Measurements from ENCODE around the gene TLE7.

The TLE7 gene

GRCh38 chr16:71448274-71448866 is 6.5 kb upstream of the TLE7 start:
- no peak for DNase-seq

GRCh38 chr16:71443714-71444113 is 1.9 kb upstream of the TLE7 start:
- DNase-seq: no peak

GRCh38 chr16:71441348-71442050 is 355 bp downstream of the TLE7 start:
- no peak for DNase-seq

- no peak for DNase-seq
These were observed 1.0 kb downstream of the TLE7 start for GRCh38 chr16:71440669-71441347.

- no peak for DNase-seq
These were observed 2.3 kb downstream of the TLE7 start for GRCh38 chr16:71439523-71439922.

- DNase-seq: no peak
These were observed 5.4 kb downstream of the TLE7 start for GRCh38 chr16:71436473-71436872.

- DNase-seq: no peak
These were observed 8.9 kb downstream of the TLE7 start for GRCh38 chr16:71432906-71433305.

- no peak for DNase-seq
These were observed 9.9 kb downstream of the TLE7 start for GRCh38 chr16:71431991-71432390.

- no peak for DNase-seq
These were observed 10.7 kb downstream of the TLE7 start for GRCh38 chr16:71431176-71431575.

DNA sequence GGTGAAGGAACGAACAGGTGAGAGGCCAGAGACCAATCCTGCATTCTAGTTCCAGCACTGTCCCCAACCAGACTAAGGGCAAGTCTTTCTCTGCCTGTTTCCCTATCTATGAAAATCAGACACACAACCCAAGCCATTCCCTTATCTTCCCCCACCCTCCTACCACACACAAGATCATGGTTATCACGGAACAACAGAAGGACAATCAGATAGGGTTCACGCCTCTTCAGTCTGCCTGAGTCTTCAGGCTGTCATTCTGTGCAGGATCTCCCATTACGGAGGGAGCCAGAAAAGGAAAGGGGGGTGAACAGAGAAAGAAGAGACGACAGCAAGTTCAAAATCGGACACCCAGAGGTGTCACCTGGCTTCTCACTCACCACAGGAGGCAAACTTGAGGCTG is 11.1 kb downstream of the TLE7 start:
- no peak for DNase-seq

DNA sequence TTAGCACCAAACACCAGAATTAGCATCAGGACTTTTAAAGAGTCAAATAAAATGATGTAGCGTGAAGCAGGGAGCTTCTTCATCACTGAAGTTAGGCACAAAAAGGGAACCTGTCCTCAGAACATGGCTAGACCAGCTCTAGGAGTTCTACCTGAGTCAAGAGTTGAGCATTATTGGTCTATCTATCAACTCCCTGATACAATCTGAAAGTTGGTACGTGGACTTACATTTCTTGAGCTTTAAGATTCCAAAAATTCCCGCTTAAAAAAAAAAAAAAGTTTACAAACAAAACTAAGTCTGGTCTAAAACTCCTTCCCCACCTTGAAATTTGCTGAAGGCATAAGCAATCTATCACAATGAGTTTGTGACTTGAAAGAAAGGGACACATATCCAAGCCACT is 12.3 kb downstream of the TLE7 start:
- no peak for DNase-seq

DNA sequence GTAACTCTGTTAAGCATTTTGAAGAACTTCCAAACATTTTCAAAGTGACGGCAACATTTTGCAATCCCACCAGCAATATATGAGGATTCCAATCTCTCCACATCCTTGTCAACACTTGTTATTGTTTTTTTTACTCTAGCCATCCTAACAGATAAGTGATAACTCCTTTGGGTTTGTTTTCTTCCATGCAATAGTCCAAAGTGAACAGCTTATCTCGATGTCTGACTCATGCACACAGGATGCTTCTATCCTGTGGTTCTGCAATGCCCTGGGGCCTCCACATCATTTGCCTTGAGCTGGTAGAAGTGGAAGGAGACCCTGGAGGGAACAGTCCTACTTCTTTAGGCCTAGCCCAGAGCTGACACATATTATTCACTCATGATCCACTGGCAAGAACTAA is 13.0 kb downstream of the TLE7 start:
- no peak for DNase-seq

GRCh38 chr16:71428385-71428784 is 13.5 kb downstream of the TLE7 start:
- DNase-seq: no peak

DNA sequence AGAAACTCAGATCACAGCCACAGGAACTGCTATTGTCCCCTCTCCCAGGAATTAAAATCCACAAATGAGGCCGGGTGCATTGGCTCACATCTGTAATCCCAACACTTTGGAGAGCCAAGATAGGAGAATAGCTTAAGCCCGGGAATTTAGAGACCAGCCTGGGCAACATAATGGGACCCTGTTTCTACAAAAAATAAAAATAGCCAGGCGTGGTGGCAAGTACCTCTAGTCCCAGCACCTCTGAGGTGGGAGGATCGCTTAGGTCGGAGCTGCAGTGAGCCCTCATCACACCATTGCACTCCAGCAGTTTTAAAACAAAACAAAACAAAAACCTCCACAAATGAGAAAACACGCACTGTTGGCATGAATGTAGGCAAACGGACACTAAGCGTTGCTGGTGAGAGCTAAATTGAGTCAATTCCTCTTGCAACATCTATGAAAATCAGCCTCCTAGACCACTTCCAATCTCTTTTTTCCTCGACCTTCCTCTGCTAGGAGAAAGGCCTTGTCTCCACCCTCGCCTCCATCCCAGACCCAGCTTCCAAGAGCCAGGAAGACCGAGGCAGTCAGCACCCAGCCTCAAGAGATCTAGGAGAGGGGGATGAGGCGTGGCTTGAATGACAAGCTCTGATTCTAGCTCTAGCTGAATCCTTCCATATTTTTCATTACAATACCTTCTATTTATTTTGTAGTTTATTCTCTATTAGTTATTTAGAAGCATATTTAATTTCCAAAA is 14.8 kb downstream of the TLE7 start:
- no peak for DNase-seq

DNA sequence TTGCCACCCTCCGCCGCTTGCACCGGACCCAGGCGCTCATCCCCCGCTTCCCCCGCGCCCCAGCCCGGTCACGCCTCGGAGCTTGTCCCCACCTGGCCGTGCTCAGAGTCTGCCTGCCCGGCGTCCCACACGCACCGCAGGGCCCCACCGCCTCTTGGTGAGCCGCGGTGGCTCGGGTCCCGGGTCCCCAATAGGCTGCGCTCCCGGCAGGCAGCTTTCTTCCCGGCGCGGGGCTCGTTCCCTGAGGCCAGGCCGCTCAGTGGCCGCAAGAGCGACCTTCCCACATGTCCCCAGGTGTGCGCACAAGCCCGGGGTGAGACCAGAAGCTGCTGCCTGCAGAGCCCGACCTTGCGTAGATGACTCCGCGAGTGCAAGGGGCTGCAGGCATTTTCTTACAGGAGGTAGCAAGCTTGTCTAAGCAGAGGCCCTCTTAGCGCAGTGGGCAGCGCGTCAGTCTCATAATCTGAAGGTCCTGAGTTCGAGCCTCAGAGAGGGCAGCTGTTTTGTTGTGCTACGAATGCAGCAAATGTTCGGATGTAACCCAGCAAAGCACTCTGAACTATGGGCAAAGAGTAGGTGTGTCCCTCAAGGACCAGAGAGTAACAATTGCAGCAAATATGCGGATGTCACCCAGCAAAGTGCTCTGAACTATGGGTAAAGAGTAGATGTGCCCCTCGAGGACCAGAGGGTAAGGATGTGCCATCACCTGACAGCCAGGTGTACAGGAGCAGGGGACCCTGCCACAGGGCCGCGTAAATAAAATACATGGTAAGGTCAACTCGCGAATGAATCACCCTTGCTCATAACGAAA is 15.6 kb downstream of the TLE7 start:
- peak; percentile 55 for DNase-seq

GRCh38 chr16:71425746-71426068 is 16.1 kb downstream of the TLE7 start:
- peak; percentile 3 for DNase-seq

DNA sequence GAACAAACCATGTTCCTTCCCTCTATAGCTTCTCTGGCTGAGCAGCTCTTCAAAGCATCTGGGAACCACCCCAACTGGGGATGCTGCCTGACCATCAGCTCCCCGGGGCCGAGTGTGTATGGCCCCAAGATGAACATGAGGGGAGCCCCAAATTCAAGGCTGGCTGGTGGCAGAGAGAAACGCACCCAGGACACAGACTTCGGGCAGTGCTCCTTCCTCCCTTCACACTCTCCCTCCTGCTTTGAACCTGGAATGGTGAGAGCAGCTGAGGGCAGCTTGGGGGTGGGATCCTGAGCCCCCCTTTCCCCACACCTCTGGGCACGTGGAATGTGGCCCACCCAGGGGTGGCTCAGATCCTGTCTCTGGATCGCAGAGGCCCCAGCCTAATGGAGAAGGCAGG is 17.2 kb downstream of the TLE7 start:
- DNase-seq: no peak

DNA sequence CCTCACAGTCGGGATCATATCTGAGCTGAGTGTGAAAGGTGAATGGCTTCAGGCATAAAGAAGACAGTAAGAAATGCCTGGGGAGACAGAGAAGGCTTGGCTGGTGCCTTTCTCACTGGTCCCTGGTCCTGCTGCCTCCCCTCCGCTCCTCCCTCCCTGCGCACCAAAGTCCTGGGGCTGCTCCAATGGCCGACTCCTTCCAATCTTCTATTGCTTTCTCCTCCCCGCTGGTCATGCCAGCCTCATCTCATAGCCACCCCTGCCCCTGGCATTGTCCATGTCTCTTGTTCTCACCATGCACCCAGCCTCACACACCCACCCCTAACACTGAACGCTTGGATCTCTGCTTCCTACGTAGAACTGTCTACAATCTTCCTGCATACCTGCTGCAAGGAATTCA is 18.0 kb downstream of the TLE7 start:
- no peak for DNase-seq

DNA sequence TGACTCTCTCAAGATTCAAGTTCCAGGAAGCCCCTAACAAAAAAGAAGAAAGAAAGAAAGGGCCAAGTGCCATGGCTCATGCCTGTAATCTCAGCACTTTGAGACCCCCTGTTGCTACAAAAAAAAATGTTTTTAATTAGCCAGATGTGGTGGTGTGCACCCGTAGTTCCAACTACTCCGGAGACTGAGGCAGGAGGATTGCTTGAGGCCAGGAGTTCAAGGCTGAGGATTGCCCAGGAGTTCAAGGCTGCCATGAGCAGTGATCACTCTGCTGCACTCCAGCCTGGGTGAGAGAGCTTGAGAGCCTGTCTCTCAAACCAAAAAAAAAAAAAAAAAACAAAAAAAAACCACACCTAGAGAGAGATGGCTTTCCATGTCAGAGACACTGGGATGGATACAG is 18.8 kb downstream of the TLE7 start:
- no peak for DNase-seq

DNA sequence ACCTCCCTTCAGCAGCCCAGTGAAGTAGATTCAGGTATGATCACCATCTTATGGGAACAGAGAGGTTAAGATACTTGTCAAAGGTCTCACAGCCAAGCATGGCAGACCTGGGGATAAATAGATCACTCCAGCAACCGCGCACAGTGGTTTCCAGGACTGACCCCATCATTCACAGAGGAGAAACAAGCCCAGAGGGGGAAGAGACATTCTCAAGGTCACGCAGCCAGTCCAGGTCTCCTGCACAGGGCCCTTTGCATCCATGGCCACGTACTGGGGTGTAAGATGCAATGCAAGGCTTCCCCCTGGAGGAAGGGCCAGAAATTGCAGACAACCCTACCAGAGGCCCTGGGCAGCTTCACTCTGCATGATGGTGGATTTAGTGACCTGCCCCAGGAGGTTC is 19.9 kb downstream of the TLE7 start:
- no peak for DNase-seq

DNA sequence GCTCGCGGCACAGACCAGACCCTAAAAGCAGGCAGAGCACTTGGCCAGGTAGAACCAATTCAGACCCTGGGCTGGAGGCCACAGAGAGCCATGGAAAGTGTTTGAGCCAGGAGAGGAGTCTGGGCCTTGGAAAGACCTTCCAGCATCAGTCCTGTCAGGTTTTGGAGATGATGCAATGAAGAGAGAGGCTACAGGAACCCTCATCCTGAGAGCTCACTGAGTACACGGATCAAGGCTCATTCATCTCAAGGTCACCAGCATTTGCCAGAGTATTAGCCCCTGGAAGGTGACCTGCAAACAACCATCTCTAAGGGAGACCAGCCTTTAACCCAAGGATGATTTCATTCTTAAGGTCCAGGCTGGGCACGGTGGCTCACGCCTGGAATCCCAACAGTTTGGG is 27.8 kb downstream of the TLE7 start:
- DNase-seq: no peak

GRCh38 chr16:71413341-71413740 is 28.5 kb downstream of the TLE7 start:
- DNase-seq: no peak

All from NCI-H1092 (cell line).